HG02885 (cell line): ENCODE measurements around the gene UGGT2.
"Not testable (repeated sequence)": the region's sequence is repeated elsewhere in the genome, so short reads cannot be mapped to it uniquely, and the experiment has no call there.

Experiments
- ATAC-seq: cut with Tn5 transposase; IDR thresholded peaks from one replicate; pipeline ENCODE4 v1.9.1; 2021; ENCODE audit warnings: mild to moderate bottlenecking; ENCODE audit not compliant: unreplicated experiment, poor library complexity

Gene UGGT2

GRCh38 chr13:96000069-96000468, 53.1 kb downstream of the UGGT2 start:
- ATAC-seq: no peak

- ATAC-seq: no peak
These were observed 65.4 kb downstream of the UGGT2 start for GRCh38 chr13:95987841-95988240.

- no peak for ATAC-seq
These were observed 71.1 kb downstream of the UGGT2 start for GRCh38 chr13:95982144-95982543.

- ATAC-seq: not testable (repeated sequence)
These were observed 80.5 kb downstream of the UGGT2 start for GRCh38 chr13:95972651-95973050.

- ATAC-seq: no peak
These were observed 82.3 kb downstream of the UGGT2 start for GRCh38 chr13:95970878-95971277.

GRCh38 chr13:95968906-95969305, 84.3 kb downstream of the UGGT2 start:
- no peak for ATAC-seq

GRCh38 chr13:95957331-95957730, 95.9 kb downstream of the UGGT2 start:
- no peak for ATAC-seq

GRCh38 chr13:95956589-95957148, 96.5 kb downstream of the UGGT2 start:
- ATAC-seq: peak; percentile 37

- no peak for ATAC-seq
These were observed 97.5 kb downstream of the UGGT2 start for GRCh38 chr13:95955719-95956118.

- ATAC-seq: peak; percentile 90
These were observed 97.9 kb downstream of the UGGT2 start for GRCh38 chr13:95955255-95955654.

GRCh38 chr13:95954266-95954665, 98.9 kb downstream of the UGGT2 start:
- no peak for ATAC-seq

GRCh38 chr13:95950103-95950502, 103.1 kb downstream of the UGGT2 start:
- no peak for ATAC-seq

- no peak for ATAC-seq
These were observed 104.5 kb downstream of the UGGT2 start for GRCh38 chr13:95948656-95949055.

- ATAC-seq: no peak
These were observed 115.4 kb downstream of the UGGT2 start for GRCh38 chr13:95937714-95938320.

GRCh38 chr13:95931300-95932025, 121.7 kb downstream of the UGGT2 start:
- ATAC-seq: no peak

GRCh38 chr13:95929430-95929829, 123.8 kb downstream of the UGGT2 start:
- ATAC-seq: no peak

- not testable (repeated sequence) for ATAC-seq
These were observed 124.8 kb downstream of the UGGT2 start for GRCh38 chr13:95928367-95928906.

- ATAC-seq: no peak
These were observed 127.0 kb downstream of the UGGT2 start for GRCh38 chr13:95926231-95926630.

- no peak for ATAC-seq
These were observed 128.7 kb downstream of the UGGT2 start for GRCh38 chr13:95924389-95924994.

- no peak for ATAC-seq
These were observed 131.7 kb downstream of the UGGT2 start for GRCh38 chr13:95921485-95921884.

GRCh38 chr13:95920485-95920884, 132.7 kb downstream of the UGGT2 start:
- ATAC-seq: no peak
